Stomach smooth muscle (tissue), 2 donors: ENCODE results near the gene LTA4H.
A peak's percentile ranks its signal among the peaks of the same experiment; 100 is the strongest.

Experiments
- H3K27ac ChIP-seq: one replicate; pipeline ENCODE4 v1.7.0; 2013; ENCODE audit warnings: mild to moderate bottlenecking, low read length, inconsistent platforms
- H3K27me3 ChIP-seq, 2 donors: one replicate each; pipeline ENCODE4 v1.7.0; 2013; ENCODE audit warnings: low read length in 2 of 2; ENCODE audit not compliant: insufficient read depth in 2 of 2, control insufficient read depth in 1 of 2
- H3K36me3 ChIP-seq, 2 donors: one replicate each; pipeline ENCODE4 v1.7.0; 2013; ENCODE audit warnings: low read length in 2 of 2; ENCODE audit not compliant: control insufficient read depth in 2 of 2, insufficient read depth in 2 of 2
- H3K4me1 ChIP-seq: one replicate; pipeline ENCODE4 v1.7.0; 2013; ENCODE audit warnings: low read length; ENCODE audit not compliant: control insufficient read depth, insufficient read depth
- H3K4me3 ChIP-seq, 2 donors: one replicate each; pipeline ENCODE4 v1.7.0; 2013; ENCODE audit warnings: low read length in 2 of 2
- H3K9ac ChIP-seq, 2 donors: one replicate each; pipeline ENCODE4 v1.7.0; 2013; ENCODE audit warnings: low read length in 2 of 2, mild to moderate bottlenecking in 1 of 2
- H3K9me3 ChIP-seq, 2 donors: one replicate each; pipeline ENCODE4 v1.7.0; 2013; ENCODE audit warnings: low read length in 2 of 2; ENCODE audit not compliant: control insufficient read depth in 2 of 2
- donor health status: healthy.
- donor health status: Pancreatic carcinoma.

LTA4H gene

GRCh38 chr12:96035283-96036236 lies at the start of gene LTA4H:
Gene LTA4H, minus strand, starts transcription at chr12:96035587. Its CDS starts 68 bp downstream, at chr12:96035519.
- peaks cover 13% of the 10 kb centered on the region for H3K4me1 ChIP-seq
- H3K27ac ChIP-seq = peak within 1 kb of the TSS; percentile 79
- H3K9ac ChIP-seq = peak within 1 kb of the TSS; percentile 90
- no peaks in the 10 kb centered on the region for H3K9me3 ChIP-seq
- peak within 1 kb of the TSS; percentile 100 for H3K4me3 ChIP-seq
- no peaks in the 10 kb centered on the region for H3K36me3 ChIP-seq
- no peaks in the 10 kb centered on the region for H3K27me3 ChIP-seq

GRCh38 chr12:96084624-96085023 lies 49.2 kb upstream of the LTA4H start:
- no peaks in the 10 kb centered on the region for H3K9me3 ChIP-seq
- no peaks in the 10 kb centered on the region for H3K27me3 ChIP-seq
- H3K27ac ChIP-seq = no peak overlapping the region
- H3K4me1 ChIP-seq = no peaks in the 10 kb centered on the region
- H3K36me3 ChIP-seq = no peaks in the 10 kb centered on the region
- no peak overlapping the region for H3K9ac ChIP-seq
- H3K4me3 ChIP-seq = no peak overlapping the region

- H3K27ac ChIP-seq = no peak overlapping the region
- H3K27me3 ChIP-seq = no peaks in the 10 kb centered on the region
- H3K36me3 ChIP-seq = no peaks in the 10 kb centered on the region
- H3K4me3 ChIP-seq = no peak overlapping the region
- peaks cover 5% of the 10 kb centered on the region for H3K4me1 ChIP-seq
- no peak overlapping the region for H3K9ac ChIP-seq
- no peaks in the 10 kb centered on the region for H3K9me3 ChIP-seq
Measured at GRCh38 chr12:96083020-96083719, 47.8 kb upstream of the LTA4H start.

- H3K4me1 ChIP-seq = peaks cover 8% of the 10 kb centered on the region
- no peaks in the 10 kb centered on the region for H3K27me3 ChIP-seq
- H3K9me3 ChIP-seq = no peaks in the 10 kb centered on the region
- no peaks in the 10 kb centered on the region for H3K36me3 ChIP-seq
- no peak overlapping the region for H3K4me3 ChIP-seq
- no peak overlapping the region for H3K9ac ChIP-seq
- H3K27ac ChIP-seq = no peak overlapping the region
Measured at GRCh38 chr12:96081596-96081995, 46.2 kb upstream of the LTA4H start.

- H3K36me3 ChIP-seq = no peaks in the 10 kb centered on the region
- H3K4me1 ChIP-seq = peaks cover 8% of the 10 kb centered on the region
- peak overlapping the region; percentile 49 to 58 for H3K4me3 ChIP-seq
- no peaks in the 10 kb centered on the region for H3K9me3 ChIP-seq
- peak overlapping the region; percentile 1 for H3K27ac ChIP-seq
- peak overlapping the region in 1 of 2 donors; percentile 44 for H3K9ac ChIP-seq
- no peaks in the 10 kb centered on the region for H3K27me3 ChIP-seq
Measured at GRCh38 chr12:96078231-96079135, 43.1 kb upstream of the LTA4H start.

- no peaks in the 10 kb centered on the region for H3K36me3 ChIP-seq
- H3K27ac ChIP-seq = no peak overlapping the region
- H3K9me3 ChIP-seq = no peaks in the 10 kb centered on the region
- H3K27me3 ChIP-seq = no peaks in the 10 kb centered on the region
- H3K4me1 ChIP-seq = peaks cover 8% of the 10 kb centered on the region
- H3K4me3 ChIP-seq = no peak overlapping the region
- H3K9ac ChIP-seq = no peak overlapping the region
Measured at GRCh38 chr12:96077081-96077480, 41.7 kb upstream of the LTA4H start.

GRCh38 chr12:96075560-96075959 lies 40.2 kb upstream of the LTA4H start:
- no peak overlapping the region for H3K9ac ChIP-seq
- H3K36me3 ChIP-seq = no peaks in the 10 kb centered on the region
- no peak overlapping the region for H3K27ac ChIP-seq
- no peak overlapping the region for H3K4me3 ChIP-seq
- H3K27me3 ChIP-seq = no peaks in the 10 kb centered on the region
- H3K4me1 ChIP-seq = peaks cover 8% of the 10 kb centered on the region
- no peaks in the 10 kb centered on the region for H3K9me3 ChIP-seq

- Histone ChIP-seq H3K27me3 (no peaks in the 10 kb centered on the region), H3K27ac (no peak overlapping the region), H3K9ac (no peak overlapping the region)
Measured at GRCh38 chr12:96073346-96074330, 38.3 kb upstream of the LTA4H start.

GRCh38 chr12:96070670-96071279 lies 35.4 kb upstream of the LTA4H start:
- H3K9me3 ChIP-seq = no peaks in the 10 kb centered on the region
- no peak overlapping the region for H3K9ac ChIP-seq
- no peak overlapping the region for H3K27ac ChIP-seq
- no peaks in the 10 kb centered on the region for H3K36me3 ChIP-seq
- H3K4me1 ChIP-seq = no peaks in the 10 kb centered on the region
- H3K4me3 ChIP-seq = no peak overlapping the region
- H3K27me3 ChIP-seq = no peaks in the 10 kb centered on the region

More at GRCh38 chr12:96073346-96074330, 38.3 kb upstream of the LTA4H start:
- H3K9me3 ChIP-seq = no peaks in the 10 kb centered on the region
- no peak overlapping the region for H3K4me3 ChIP-seq
- H3K36me3 ChIP-seq = no peaks in the 10 kb centered on the region
- peaks cover 3% of the 10 kb centered on the region for H3K4me1 ChIP-seq
